Activated T-cell treated with anti-CD3 and anti-CD28 coated beads for 4 hours (primary cell): ENCODE measurements around the gene CREBBP.

ENCODE experiments used
- DNase-seq: peaks from one replicate; pipeline ENCODE4 v3.0.0-alpha.2; 2020

The CREBBP gene

DNA sequence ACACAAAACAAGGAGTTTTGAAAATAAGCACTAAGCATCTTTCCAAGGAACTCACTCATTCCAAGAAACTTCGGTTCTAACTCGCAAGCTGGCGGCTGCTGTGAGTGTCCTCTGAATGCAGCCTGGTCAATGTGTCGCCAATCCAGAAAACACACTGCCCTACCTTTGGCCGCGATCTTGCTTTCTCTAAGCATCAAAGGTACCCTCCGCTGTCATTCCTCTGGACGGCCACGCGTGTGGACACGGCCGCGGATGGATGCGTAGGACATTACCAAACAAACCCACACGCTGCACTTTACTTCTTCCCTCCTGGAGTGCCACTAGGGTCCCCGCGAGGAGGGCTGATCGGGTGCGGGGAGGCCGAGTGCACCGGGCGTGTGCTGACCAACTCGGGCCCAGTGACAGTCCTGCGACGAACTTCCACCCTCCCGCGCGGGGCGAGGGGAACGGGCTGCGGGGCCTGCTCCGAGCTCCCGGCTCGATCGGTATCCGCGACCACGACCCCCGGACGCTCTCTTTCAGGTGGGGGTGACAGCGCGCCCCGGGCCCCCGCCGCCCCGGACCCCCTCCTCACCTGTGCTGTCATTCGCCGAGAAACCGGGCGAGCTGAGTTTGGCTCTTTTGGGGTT is 1.1 kb downstream of the CREBBP start:
- DNase-seq: no peak

GRCh38 chr16:3878610-3879009 is 1.9 kb downstream of the CREBBP start:
- DNase-seq: no peak

GRCh38 chr16:3876695-3877094 is 3.8 kb downstream of the CREBBP start:
- DNase-seq: no peak

DNA sequence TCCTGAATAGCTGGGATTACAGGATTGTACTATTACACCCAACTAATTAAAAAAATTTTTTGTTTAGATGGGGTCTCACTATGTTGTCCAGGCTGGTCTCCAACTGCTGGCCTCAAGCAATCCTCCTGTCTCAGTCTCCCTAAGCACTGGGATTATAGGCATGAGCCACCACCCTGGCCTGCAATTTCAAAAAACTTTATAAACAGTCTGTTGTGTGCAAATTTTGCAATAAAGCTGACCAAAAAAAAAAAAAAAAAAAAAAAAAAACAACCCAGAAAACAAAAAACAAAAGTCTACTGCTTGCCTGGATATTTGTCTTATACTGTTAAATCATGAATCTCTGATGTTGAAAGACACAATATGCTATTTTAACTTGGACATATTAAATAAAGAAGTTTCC is 4.4 kb downstream of the CREBBP start:
- no peak for DNase-seq

- no peak for DNase-seq
Measured at GRCh38 chr16:3874794-3875692, 5.5 kb downstream of the CREBBP start.

DNA sequence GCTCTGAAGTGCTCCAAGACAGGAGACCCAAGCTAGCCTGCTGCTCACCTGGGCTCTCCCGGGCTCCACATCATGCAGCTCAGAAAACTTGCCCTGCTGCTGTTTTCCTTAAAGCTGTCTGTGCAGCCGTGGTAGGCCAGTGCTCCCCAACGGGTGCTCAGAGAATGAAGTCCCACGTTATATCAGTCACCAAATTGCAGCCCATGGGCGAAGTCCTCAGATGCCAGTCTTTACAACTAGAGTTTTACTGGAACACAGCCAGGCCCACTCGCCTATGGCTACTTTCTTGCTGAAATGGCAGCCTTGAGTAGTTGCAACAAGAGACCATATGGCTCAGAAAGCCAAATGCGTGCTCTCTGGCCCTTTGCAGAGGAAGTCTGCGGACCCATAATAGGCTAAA is 6.3 kb downstream of the CREBBP start:
- no peak for DNase-seq

DNA sequence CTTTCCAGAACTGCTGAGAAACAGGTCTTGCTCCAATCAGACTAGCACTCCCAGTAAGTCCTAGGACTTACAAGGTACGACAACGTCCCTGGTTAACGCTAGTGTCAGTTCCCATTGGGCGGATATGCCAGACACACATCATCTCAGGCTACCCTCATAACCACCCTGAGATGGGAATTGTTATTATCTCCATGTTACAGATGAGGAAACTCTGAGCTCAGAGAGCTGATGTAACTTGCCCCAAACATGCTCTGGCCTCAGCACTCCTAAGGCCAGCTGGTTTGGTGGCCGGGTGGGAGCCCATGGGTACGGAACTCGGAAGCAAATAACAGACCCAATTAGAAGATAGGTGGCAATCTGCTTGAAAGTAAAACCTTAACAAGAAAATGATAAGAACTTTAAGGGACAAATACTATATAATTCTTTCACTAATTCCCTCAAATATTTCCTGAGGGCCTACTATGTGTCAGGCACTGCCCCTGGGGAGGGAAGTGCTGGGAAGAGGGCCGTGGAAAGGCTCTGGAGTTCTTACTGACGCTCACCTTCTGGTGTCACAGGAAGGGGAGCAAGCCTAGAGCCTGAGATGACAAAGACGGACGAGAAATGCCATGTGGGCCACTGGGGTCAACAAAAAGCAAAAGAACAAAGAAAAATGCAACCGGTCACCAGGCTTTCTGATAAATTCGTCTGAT is 6.9 kb downstream of the CREBBP start:
- DNase-seq: no peak

- no peak for DNase-seq
Measured at GRCh38 chr16:3872216-3872895, 8.2 kb downstream of the CREBBP start.

- no peak for DNase-seq
Measured at GRCh38 chr16:3868967-3869366, 11.5 kb downstream of the CREBBP start.

DNA sequence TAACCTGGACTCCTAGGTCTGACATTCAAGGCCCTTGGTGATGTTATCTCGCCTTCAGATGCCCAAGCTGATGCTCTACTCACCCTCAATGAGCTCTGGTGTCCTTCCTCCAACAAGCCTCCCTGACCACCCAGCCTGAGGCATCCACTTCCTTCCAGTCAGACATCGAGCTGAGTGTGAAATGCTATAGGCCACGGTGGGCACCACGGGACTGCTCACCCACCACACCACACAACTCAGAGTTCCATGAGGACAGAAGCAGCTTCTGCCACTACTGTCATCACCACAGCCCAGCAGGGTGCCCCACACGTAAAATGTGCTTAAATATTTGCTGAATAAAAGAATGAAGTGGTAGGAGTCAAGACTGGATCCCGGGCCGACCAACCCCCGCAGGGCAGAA is 12.0 kb downstream of the CREBBP start:
- DNase-seq: no peak

- no peak for DNase-seq
Measured at GRCh38 chr16:3866703-3867431, 13.6 kb downstream of the CREBBP start.

GRCh38 chr16:3865241-3865640 is 15.3 kb downstream of the CREBBP start:
- DNase-seq: no peak

DNA sequence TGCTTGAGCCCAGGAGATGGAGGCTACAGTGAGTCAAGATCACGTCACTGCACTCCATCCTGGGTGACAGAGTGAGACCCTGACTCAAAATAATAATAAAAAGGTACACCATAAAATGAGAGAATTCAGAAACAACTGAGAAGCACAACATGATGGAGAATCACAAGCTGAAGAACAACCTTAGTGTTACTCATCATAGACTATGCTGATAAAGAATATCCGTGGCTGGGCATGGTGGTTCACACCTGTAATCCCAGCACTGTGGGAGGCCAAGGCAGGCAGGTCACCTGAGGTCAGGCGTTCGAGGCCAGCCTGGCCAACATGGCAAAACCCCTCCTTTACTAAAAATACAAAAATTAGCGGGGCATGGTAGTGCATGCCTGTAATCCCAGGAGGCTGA is 16.0 kb downstream of the CREBBP start:
- DNase-seq: no peak

- no peak for DNase-seq
Measured at GRCh38 chr16:3863587-3863986, 16.9 kb downstream of the CREBBP start.

GRCh38 chr16:3861808-3862451 is 18.6 kb downstream of the CREBBP start:
- DNase-seq: no peak

DNA sequence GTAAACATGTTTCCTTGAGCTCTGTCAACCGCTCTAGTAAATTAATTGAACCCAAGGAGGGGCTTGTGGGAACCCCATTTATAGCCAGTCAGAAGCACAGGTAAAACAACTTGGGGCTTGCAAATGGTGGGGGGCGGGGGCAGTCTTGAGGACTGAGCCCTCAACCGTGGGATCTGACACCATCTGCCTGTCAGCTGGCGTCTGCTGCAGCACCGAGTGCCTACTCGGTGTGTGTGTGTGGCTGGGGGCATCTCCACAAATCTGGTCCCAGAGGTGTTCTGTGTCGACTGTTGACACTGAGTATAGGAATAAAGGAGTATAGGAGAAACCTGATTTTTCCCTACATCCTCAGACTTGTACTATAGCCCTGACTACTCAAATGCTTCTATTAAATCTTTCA is 20.6 kb downstream of the CREBBP start:
- no peak for DNase-seq

DNA sequence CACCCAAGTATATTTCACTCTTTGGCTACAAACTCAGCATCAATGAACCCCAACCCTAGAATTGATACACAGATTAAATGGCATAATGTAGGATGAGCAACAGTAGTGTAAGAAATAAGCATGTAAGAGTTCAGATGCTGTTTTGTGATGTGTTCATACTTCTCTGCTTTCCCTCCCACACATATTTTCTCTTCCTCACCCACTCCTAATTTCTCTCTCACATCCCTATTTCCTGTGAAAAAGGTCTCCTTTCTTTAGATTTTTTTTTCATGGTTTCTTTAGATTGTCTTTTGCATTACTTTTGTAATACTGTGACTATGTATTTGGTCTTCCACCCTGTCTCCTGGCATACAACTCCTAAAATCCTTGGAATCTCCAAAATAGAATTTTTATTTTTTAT is 21.7 kb downstream of the CREBBP start:
- DNase-seq: no peak

DNA sequence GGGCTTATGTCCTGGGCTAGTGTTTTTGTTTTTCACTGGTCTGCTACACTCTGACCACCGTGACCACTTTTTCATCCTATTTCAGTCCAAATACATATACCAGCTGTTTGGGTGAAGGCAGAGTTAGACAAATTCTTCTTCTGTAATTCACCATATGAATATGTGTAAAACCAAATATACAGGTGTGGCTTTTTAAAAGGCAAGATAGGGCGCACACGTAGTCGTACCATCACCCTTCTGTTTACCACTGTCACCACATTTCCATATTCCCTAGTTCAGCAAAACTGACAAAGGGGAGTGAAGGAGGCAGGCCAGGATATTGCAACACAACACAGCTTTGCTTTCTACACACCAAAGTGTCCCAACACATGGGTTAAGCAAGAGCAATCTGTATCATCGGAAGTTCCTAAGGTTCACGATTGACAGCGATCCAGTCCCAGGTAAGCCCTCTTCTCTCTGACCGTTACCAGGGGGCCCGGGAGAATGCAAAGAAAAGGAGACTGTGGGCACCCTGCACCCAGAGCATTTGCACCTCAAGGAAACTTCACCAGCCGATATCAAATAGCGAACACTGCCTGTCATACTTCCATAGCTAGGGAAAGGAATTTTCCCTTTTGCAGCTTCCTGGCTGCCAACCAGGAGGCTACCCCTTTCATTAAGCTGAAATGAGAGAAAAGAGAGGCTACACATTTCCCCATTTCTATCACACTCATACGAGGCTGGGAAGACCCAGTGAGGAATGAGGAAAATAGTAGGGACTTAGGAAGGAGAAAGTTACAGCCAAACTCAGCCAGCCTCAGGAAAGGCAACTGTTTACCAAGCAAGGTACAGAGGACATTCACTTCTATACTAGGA is 23.1 kb downstream of the CREBBP start:
- no peak for DNase-seq

GRCh38 chr16:3856367-3857141 is 24.0 kb downstream of the CREBBP start:
- DNase-seq: no peak
